ENCODE measurements around the gene RIT2.

RIT2 gene

DNA sequence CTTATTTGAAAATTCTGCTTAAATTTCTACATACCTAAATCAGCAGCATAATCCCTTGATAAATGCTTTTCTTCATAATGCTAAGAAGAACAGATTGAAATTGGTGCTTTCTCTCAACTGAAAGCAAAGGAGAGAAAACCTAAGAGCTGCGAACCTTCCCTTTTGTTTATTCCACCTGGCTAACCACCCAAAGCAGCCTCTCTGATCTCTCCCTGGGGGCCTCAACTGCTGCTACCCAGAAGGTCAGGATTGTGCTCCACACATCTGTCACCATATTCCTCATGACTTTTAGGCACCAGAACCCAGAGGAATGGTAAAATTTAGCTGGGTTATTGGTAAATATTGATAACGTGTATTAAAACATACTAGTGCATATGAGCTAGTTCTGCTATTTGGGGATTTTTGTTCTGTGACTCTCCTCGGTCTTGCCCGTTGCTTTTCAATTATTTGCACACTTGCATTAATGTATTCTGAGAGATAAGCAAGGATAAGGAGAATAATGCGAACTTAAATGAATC lies 334.1 kb downstream of the RIT2 start:
- TF ChIP-seq, protein P1, sequence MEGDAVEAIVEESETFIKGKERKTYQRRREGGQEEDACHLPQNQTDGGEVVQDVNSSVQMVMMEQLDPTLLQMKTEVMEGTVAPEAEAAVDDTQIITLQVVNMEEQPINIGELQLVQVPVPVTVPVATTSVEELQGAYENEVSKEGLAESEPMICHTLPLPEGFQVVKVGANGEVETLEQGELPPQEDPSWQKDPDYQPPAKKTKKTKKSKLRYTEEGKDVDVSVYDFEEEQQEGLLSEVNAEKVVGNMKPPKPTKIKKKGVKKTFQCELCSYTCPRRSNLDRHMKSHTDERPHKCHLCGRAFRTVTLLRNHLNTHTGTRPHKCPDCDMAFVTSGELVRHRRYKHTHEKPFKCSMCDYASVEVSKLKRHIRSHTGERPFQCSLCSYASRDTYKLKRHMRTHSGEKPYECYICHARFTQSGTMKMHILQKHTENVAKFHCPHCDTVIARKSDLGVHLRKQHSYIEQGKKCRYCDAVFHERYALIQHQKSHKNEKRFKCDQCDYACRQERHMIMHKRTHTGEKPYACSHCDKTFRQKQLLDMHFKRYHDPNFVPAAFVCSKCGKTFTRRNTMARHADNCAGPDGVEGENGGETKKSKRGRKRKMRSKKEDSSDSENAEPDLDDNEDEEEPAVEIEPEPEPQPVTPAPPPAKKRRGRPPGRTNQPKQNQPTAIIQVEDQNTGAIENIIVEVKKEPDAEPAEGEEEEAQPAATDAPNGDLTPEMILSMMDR (IDR thresholded peaks at IDR 0.05; ENCODE audit: poor library complexity, severe bottlenecking) = no peak
- Histone ChIP-seq H3K4me1 (ENCODE audit: insufficient read depth, poor library complexity, severe bottlenecking) (no peaks in the 10 kb centered on the region), H3K36me3 (ENCODE audit: low read depth) (no peaks in the 10 kb centered on the region), H3K4me3 (ENCODE audit: severe bottlenecking) (no peak overlapping the region), H3K27me3 (ENCODE audit: insufficient read depth, poor library complexity, severe bottlenecking) (peaks cover 3% of the 10 kb centered on the region), H3K9me3 (ENCODE audit: severe bottlenecking) (no peaks in the 10 kb centered on the region), H3K27ac (ENCODE audit: poor library complexity, severe bottlenecking) (no peak overlapping the region)
- no peak for DNase-seq (ENCODE audit: low spot score)
- ATAC-seq (ENCODE audit: low read depth) = no peak

DNA sequence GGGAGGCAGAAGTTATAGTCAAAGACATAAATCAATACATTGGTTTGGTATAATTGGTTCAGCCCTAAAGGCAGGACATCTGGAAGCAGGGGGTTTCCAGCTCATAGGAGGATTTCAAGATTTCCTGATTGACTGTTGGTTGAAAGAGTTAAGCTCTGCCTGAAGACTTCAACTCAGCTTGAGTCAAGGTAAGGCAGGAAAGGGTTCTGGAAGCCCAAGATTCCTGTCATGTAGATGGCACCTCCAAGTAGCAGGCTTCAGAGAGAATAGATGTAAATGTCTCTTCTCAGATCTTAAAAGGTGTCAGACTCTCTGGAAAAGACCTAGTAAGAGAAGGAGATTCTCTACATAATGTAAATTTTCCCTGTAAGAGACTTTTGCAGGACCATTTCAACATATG lies 335.3 kb downstream of the RIT2 start:
- Histone ChIP-seq H3K27me3 (ENCODE audit: insufficient read depth, poor library complexity, severe bottlenecking) (peaks cover 3% of the 10 kb centered on the region), H3K4me1 (ENCODE audit: insufficient read depth, poor library complexity, severe bottlenecking) (no peaks in the 10 kb centered on the region), H3K9me3 (ENCODE audit: severe bottlenecking) (no peaks in the 10 kb centered on the region), H3K36me3 (ENCODE audit: low read depth) (no peaks in the 10 kb centered on the region), H3K27ac (ENCODE audit: poor library complexity, severe bottlenecking) (no peak overlapping the region), H3K4me3 (ENCODE audit: severe bottlenecking) (no peak overlapping the region)
- TF ChIP-seq, protein P1 (IDR thresholded peaks at IDR 0.05; ENCODE audit: poor library complexity, severe bottlenecking) = no peak
- no peak for ATAC-seq (ENCODE audit: low read depth)
- DNase-seq (ENCODE audit: low spot score) = no peak

DNA sequence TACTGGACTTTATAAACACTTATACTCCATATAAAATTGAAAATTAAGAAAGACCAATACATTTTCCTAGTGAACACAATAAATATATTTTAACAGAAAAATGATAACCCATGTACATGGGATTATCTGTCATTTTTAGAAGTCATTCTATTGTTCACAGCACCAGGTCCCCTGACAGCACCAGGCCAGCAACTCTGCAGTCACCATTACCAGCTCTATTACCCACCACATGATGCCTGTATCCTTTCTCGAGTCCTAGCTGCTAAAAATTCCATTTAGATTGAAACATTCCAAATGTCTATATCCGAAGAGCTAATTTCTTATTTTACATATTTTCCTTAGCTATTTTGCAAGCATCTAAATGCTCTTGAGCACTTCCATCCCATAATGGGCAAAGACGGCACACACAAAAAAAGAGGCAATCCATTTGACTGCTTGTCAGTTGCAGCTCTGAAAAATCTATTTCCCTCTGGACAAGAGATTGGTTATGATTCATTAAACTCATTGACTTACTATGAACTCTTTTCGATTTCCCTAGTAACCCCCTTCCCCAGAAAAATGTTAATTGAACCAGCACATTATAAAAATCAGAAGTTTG lies 336.9 kb downstream of the RIT2 start:
- no peak overlapping the region for H3K27ac ChIP-seq (ENCODE audit: poor library complexity, severe bottlenecking)
- no peak for ATAC-seq (ENCODE audit: low read depth)
- no peak for DNase-seq (ENCODE audit: low spot score)
- no peaks in the 10 kb centered on the region for H3K4me1 ChIP-seq (ENCODE audit: insufficient read depth, poor library complexity, severe bottlenecking)
- H3K9me3 ChIP-seq (ENCODE audit: severe bottlenecking) = no peaks in the 10 kb centered on the region
- TF ChIP-seq, protein P1 (IDR thresholded peaks at IDR 0.05; ENCODE audit: poor library complexity, severe bottlenecking) = no peak
- peaks cover 2% of the 10 kb centered on the region for H3K27me3 ChIP-seq (ENCODE audit: insufficient read depth, poor library complexity, severe bottlenecking)
- no peaks in the 10 kb centered on the region for H3K36me3 ChIP-seq (ENCODE audit: low read depth)
- no peak overlapping the region for H3K4me3 ChIP-seq (ENCODE audit: severe bottlenecking)

DNA sequence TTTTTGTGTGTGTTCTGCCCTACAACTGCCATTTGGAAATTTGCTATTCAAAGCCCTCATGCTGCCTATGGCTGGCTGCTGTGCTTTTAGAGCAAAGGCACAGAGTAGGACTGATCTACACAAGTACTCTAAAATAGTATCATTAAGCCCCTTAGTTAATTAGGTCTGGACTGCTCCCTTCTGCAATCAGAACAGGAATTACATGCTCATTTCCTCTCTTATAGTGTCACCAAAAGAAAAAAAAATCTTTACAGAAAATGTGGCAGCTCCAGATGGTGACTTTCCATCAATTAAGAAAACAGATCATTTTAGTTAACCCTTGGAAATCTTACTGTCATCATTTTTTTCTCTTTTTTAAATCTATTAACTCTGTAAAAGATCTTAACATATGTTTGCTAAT lies 337.5 kb downstream of the RIT2 start:
- H3K27ac ChIP-seq (ENCODE audit: poor library complexity, severe bottlenecking) = no peak overlapping the region
- ATAC-seq (ENCODE audit: low read depth) (no peak), DNase-seq (ENCODE audit: low spot score) (no peak)
- no peaks in the 10 kb centered on the region for H3K4me1 ChIP-seq (ENCODE audit: insufficient read depth, poor library complexity, severe bottlenecking)
- TF ChIP-seq, protein P1 (IDR thresholded peaks at IDR 0.05; ENCODE audit: poor library complexity, severe bottlenecking) = no peak
- no peaks in the 10 kb centered on the region for H3K27me3 ChIP-seq (ENCODE audit: insufficient read depth, poor library complexity, severe bottlenecking)
- H3K36me3 ChIP-seq (ENCODE audit: low read depth) = no peaks in the 10 kb centered on the region
- H3K9me3 ChIP-seq (ENCODE audit: severe bottlenecking) = no peaks in the 10 kb centered on the region
- no peak overlapping the region for H3K4me3 ChIP-seq (ENCODE audit: severe bottlenecking)

DNA sequence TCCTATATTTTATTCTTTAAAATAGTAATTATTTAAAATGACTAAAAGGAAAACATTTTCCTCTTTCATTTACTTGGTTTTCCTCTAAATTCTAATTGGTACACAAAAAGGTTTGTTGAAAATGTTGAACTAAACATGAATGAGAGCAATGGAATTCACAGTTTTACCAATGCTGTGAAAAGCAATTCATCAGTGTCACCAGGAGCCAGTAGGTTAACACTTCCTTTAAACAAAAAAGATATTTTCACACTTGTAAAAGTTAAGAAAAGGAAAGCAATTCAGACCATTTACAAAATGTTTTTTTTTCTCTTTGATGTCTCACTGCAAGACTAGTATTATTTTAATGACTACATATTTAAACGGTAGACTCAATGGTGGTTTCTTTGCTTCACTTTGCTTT lies 341.6 kb downstream of the RIT2 start:
- ATAC-seq (ENCODE audit: low read depth) = no peak
- H3K27me3 ChIP-seq (ENCODE audit: insufficient read depth, poor library complexity, severe bottlenecking) = no peaks in the 10 kb centered on the region
- H3K9me3 ChIP-seq (ENCODE audit: severe bottlenecking) = no peaks in the 10 kb centered on the region

More for the DNA sequence above, 341.6 kb downstream of the RIT2 start:
- H3K4me1 ChIP-seq (ENCODE audit: insufficient read depth, poor library complexity, severe bottlenecking) = no peaks in the 10 kb centered on the region
- TF ChIP-seq, protein P1 (IDR thresholded peaks at IDR 0.05; ENCODE audit: poor library complexity, severe bottlenecking) = no peak
- DNase-seq (ENCODE audit: low spot score) = no peak
- no peak overlapping the region for H3K27ac ChIP-seq (ENCODE audit: poor library complexity, severe bottlenecking)
- no peaks in the 10 kb centered on the region for H3K36me3 ChIP-seq (ENCODE audit: low read depth)
- H3K4me3 ChIP-seq (ENCODE audit: severe bottlenecking) = no peak overlapping the region

Data from RWPE2 (cell line).